Measurements from ENCODE around the gene ATP11A.

DNA sequence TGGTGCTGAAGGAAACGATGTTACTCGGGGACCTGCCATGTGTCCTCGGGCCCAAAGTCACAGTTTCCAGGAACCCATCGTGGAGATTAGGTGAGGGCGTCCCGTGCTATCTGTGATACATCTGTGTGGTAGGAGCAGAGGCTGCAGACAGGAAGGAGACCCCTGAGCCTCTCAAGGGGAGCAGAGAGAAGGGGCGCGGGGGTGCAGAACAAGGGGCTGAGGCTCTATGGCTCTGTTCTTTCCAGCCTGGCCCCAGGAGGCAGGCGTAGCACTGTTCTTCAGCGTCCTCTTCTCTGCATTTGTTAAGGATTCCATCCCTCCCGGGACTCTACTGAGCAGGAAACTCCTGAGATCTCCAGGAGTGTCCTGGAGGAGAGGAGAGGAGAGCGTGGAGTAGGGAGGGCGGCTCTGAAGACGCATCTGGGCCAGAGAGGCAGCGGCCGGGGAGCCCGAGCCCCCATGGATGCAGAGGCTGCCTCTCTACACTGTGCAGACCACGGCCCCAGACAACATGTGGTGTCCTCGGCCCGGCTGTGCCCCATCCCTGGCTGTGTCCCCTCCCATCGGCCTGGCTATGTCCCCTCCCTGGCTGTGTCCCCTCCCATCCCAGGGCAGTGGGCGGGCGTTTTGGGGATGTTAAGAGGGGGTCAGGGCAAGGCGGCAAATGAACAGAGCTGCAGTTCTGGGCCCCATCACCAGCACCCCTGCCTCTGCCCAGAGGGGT, 118.0 kb downstream of the ATP11A start:
- TF ChIP-seq, protein P1, sequence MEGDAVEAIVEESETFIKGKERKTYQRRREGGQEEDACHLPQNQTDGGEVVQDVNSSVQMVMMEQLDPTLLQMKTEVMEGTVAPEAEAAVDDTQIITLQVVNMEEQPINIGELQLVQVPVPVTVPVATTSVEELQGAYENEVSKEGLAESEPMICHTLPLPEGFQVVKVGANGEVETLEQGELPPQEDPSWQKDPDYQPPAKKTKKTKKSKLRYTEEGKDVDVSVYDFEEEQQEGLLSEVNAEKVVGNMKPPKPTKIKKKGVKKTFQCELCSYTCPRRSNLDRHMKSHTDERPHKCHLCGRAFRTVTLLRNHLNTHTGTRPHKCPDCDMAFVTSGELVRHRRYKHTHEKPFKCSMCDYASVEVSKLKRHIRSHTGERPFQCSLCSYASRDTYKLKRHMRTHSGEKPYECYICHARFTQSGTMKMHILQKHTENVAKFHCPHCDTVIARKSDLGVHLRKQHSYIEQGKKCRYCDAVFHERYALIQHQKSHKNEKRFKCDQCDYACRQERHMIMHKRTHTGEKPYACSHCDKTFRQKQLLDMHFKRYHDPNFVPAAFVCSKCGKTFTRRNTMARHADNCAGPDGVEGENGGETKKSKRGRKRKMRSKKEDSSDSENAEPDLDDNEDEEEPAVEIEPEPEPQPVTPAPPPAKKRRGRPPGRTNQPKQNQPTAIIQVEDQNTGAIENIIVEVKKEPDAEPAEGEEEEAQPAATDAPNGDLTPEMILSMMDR (IDR thresholded peaks at IDR 0.05), result no peak
- TF ChIP-seq POLR2A (IDR thresholded peaks at IDR 0.05), result no peak
